ENCODE data around the gene RNF41.
"Not testable (repeated sequence)": the region's sequence is repeated elsewhere in the genome, so short reads cannot be mapped to it uniquely, and the experiment has no call there.

RNF41 gene

GRCh38 chr12:56206452-56207166 lies 15.1 kb downstream of the RNF41 start:
- peak; percentile 52 for DNase-seq

DNA sequence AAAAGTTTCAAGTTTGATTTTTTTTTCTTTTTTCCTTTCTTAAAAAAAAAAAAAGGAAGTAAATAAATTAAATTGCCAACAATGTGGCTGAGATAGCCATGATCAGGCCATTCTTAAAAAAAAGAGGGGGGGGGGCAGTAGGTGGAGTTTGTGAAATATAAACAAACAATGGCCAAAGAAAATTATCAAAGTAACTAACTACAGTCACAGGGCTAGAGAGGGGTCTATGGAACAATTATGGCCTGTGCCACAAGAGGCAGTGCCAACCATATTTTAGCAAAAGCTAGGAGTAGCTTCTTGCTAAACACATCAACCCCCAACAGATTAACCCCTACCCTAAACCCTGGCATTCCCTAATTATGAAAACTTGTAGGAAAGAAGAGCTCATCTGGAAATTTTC lies 16.3 kb downstream of the RNF41 start:
- no peak for DNase-seq

- no peak for DNase-seq
Measured at GRCh38 chr12:56204275-56204674, 17.4 kb downstream of the RNF41 start.

DNA sequence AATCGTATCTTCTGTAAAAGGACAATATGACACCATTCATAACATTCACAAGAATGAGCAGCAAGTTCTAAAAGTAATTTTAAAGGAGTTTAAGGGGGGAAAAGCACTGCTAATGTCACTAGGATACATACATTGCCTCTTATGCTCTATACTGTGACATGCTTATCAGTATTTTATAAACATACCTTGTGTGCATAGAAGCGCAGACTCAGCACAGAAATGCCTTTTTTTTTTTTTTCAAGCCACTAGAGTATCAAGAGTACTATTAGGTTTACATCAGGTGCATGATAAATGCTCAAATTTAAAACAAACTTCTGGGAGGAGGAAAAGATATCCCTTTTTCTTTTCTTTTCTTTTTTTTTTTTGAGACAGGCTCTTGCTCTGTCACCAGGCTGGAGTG lies 18.9 kb downstream of the RNF41 start:
- DNase-seq = no peak

DNA sequence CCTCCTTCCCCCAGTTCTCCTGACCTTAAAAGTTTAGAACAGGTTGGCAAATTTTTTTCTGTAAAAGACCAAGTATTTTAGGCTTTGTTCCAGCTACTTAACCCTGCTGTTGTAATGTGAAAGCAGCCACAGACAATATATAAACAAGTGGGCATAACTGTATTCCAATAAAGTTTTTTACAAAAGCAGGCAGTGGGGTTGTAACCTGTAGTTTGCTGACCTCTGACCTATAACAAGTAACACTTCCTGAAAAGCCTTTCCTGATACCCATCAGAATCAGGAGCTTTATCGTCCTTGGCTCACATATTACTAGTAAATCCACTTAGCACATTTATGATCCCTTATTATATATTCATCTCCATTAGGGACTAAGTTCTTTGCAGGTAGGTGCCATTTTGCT lies 19.4 kb downstream of the RNF41 start:
- no peak for DNase-seq

GRCh38 chr12:56198836-56199235 lies 22.9 kb downstream of the RNF41 start:
- no peak for DNase-seq

DNA sequence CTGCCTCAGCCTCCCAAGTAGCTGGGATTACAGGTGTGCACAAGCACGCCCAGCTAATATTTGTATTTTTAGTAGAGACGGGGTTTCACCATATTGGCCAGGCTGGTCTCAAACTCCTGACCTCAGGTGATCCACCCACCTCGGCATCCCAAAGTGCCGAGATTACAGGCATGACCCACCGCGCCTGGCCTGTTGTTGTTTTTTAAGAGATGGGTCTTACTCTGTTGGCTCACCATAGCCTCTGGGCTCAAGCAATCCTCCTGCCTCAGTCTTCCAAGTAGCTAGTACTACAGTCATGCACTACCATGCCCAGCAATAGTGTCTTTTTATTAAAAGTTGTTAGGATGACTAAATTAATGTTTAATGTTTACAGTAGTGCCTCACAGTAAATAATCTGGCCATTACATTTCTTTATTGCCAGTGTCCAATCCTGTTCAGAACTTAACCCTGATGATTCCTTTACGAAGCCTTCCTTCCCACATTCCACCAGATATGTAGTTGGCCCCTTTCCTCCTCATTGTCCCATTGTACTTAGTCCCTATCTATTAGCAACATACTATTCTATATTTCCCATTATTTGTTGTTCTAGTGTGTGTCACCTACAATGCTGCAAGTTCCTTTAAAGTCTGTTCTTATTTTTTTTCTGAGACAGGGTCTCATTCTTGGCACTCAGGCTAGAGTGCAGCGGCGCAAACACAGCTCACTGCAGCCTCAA lies 23.6 kb downstream of the RNF41 start:
- no peak for DNase-seq

GRCh38 chr12:56196818-56197550 lies 24.7 kb downstream of the RNF41 start:
- DNase-seq = not testable (repeated sequence)

DNA sequence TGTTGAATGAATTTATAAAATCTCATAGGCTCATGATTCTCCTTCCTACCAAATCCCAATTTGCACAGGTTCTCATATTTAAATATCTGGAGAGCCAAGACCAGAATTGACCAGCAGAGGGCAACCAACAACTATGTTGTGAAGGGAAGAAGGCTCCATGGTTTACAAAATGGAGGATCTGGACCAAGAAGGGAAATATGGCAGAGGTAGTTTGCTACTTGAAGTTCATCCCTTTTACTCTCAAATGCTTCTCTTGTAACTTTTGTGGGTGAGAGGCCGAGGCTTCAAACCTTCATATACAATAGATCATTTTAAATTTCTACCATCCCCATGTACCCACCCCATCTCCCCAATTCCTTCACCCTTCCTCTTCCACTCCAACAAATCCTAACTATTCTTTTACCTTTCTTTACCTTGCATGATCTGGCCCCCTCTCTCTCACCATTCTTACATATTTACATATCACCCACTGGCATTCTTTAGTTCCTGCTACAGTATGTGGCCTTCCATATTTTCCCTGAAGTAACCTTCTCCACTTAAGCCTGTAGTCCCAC lies 28.6 kb downstream of the RNF41 start:
- peak; percentile 82 for DNase-seq

DNA sequence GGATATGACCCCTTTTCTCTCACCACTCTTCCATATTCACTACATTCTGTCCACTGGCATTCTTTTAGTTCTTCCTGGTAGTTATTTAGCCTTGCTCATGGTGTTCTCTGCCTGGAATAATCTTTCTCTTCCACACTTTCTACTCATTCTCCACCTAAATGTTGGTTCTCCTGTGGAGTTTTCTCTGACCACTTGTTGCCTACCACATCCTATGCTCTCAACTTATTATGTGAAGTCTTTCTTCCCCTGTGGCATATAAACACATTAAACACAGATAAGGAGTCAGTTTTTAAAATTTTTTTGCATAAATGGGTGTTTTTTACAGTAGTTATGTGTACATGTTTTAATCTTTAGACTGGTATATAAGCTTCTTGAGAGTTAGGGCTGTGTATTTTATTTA lies 29.1 kb downstream of the RNF41 start:
- no peak for DNase-seq

DNA sequence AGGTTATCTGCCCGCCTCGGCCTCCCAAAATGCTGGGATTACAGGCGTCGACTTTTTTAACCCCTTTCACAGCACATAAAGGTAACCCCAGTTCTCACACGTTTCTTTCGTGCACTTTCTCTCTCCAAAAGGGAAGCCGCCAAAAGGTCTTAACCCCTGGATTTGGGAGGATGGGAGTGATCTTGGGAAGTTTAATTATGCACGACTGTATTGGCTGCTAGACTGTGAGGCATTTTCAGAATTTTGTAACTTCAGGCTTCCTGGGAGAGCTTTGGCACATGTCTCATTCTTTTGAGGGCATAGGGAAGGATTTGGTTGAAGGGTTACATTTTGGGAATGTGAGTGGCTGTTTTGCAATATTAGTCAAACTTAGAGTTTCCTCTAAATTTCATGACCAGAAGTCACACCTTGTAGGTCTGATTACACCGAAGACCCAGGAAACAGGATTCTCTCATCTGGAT lies 31.0 kb downstream of the RNF41 start:
- DNase-seq = no peak

GRCh38 chr12:56189918-56190694 lies 31.6 kb downstream of the RNF41 start:
- peak; percentile 72 for DNase-seq

- peak; percentile 90 for DNase-seq
Measured at GRCh38 chr12:56189099-56189917, 32.4 kb downstream of the RNF41 start, which contains the start of gene SMARCC2. TSS of gene SMARCC2 (minus strand) at chr12:56189483. CDS start at chr12:56189461, 22 bp downstream.

DNA sequence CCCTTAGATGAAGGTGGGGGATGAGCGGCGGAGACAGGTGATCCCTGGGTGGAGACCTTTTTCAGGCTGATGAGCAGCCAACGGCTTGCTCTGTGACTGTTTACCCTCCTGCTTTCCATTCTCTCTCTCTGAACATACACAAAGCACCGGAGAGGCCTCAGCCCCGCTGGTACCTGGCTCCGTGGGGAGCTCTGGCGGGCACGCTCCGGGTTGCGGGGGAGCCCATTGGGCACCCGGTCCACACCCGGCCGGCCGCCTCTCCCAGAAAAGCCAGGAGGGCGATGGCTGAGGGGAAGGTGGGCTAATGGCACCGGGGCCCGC lies 33.0 kb downstream of the RNF41 start:
- no peak for DNase-seq

- peak; percentile 23 for DNase-seq
Measured at GRCh38 chr12:56188131-56188777, 33.5 kb downstream of the RNF41 start.

- no peak for DNase-seq
Measured at GRCh38 chr12:56186957-56187356, 34.8 kb downstream of the RNF41 start.

DNA sequence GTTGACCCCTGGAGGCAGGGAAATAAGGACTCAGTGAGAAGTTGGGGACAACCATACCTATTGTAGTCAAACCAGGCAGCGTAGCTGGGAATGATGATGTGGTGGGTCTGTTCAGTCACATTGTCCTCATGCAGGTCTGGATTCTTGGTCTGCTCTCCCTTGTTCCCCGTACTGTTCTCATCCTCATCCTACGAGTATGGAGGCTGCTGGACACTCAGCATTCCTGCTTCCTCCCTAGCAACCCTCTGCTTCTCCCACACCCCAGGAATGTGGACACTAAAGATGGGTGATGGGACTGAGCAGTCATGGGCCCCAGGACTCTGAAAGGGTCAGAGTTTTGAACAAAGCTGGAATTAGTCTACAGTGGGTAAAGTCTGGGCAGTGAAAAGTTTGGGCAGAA lies 43.4 kb downstream of the RNF41 start:
- no peak for DNase-seq

GRCh38 chr12:56172839-56173238 lies 48.9 kb downstream of the RNF41 start:
- no peak for DNase-seq

- DNase-seq = no peak
Measured at GRCh38 chr12:56169229-56169759, 52.4 kb downstream of the RNF41 start.

GRCh38 chr12:56165369-56165768 lies 56.4 kb downstream of the RNF41 start:
- no peak for DNase-seq

- DNase-seq = no peak
Measured at GRCh38 chr12:56164345-56164729, 57.4 kb downstream of the RNF41 start.

Data from CD4-positive, alpha-beta T cell treated with Interleukin-17A for 4 hours (primary cell).